Stimulated activated naive CD8-positive, alpha-beta T cell treated with anti-CD3 and anti-CD28 coated beads, Interleukin-15, Interleukin-2, amounts not matched to agents 100 ng/mL and 50 ng/mL, for 24 hours (primary cell): ENCODE results near the gene ADPRH.
A peak's percentile ranks its signal among the peaks of the same experiment; 100 is the strongest.

ENCODE experiments used
- H3K27ac Mint-ChIP-seq: one replicate; pipeline ENCODE4 v1.8.0; 2021; ENCODE audit warnings: mild to moderate bottlenecking, mixed read lengths
- H3K27me3 Mint-ChIP-seq: one replicate; pipeline ENCODE4 v1.8.0; 2021; ENCODE audit warnings: mixed read lengths
- H3K36me3 Mint-ChIP-seq: one replicate; pipeline ENCODE4 v1.8.0; 2021; ENCODE audit warnings: low read depth, mixed read lengths
- H3K4me1 Mint-ChIP-seq: one replicate; pipeline ENCODE4 v1.8.0; 2021; ENCODE audit warnings: low read depth, mixed read lengths
- H3K4me3 Mint-ChIP-seq: one replicate; pipeline ENCODE4 v1.8.0; 2021; ENCODE audit warnings: mild to moderate bottlenecking, mixed read lengths
- H3K9me3 Mint-ChIP-seq: one replicate; pipeline ENCODE4 v1.8.0; 2021; ENCODE audit warnings: mixed read lengths

ADPRH gene

DNA sequence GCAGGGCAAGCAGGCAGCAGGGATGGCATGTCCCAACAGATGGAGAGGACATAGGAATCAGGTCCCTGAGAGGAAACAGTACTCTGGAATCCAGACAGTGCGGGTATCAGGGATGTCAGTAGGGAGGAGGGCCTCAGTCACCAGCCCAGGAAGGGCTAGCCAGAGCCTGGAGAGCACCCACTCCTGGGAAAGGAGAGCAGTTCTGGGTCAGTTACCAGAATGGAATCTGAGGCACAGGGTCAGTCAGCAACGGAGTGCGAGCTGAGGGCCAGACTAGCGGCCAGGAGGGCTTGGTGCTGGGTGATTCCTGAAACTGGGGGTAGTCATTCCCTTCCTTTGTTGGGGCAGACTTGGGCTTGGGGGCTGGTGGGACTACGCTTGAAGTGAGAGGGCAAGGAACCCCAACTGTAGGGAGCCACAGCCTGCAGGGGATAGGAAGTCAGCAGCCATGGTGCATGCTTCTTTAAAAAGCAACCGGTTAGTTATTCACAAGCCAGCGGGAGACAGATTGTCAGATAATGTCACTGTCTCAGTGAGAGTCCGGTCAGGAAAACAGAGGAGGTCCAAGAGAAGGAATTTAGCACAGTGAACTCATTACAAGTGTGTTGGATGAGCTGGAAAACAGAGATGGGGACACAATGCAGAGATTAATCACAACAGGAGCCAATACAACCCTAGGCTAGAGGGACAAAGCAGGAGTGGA, 46.3 kb downstream of the ADPRH start:
- Mint-ChIP-seq H3K27me3 (peaks cover 10% of the 10 kb centered on the region), H3K9me3 (no peaks in the 10 kb centered on the region), H3K4me3 (no peak overlapping the region), H3K36me3 (no peaks in the 10 kb centered on the region), H3K27ac (no peak overlapping the region), H3K4me1 (peaks cover 45% of the 10 kb centered on the region)

DNA sequence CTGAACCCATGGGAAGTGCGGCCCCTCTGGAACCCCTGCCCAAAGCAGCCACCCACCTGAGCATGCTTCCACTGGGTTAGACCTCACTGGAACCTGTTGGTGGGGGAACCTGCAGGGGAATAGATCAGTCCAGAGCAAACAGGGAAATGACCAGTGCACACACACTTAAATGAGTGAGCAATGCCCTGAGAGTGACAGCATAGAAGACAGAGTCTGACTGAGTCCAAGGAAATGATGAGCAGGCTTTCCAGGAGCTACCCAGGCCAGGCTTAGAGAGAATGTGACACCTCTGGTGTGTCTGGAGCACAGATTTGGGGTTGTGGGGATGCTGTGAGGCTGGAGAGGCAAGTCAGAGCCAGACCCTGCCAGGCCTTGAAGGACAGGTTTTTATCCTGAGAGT, 46.9 kb downstream of the ADPRH start:
- no peaks in the 10 kb centered on the region for H3K9me3 Mint-ChIP-seq

DNA sequence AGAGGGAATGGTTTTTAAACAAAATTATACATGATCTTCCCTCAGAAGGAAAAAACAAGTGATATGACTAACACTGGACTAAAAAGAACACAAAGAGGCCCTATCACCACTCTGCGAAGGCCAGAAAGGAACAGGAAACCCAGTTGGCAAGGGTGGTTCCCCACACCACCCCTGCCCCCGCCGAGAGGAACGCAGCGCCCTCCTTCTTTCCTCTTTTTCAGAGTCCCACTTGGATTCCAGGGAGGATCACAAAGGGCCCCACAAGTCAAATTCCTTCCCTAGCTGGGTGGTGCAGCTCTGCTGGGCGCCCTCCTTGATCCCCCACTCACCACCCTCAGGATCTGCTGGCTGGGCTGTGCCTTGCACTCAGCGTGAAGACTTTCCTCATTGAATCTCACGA, 48.2 kb downstream of the ADPRH start:
- Mint-ChIP-seq H3K36me3 (no peaks in the 10 kb centered on the region), H3K27ac (peak overlapping the region; percentile 66), H3K9me3 (no peaks in the 10 kb centered on the region), H3K4me1 (peaks cover 45% of the 10 kb centered on the region), H3K27me3 (peaks cover 10% of the 10 kb centered on the region), H3K4me3 (no peak overlapping the region)

More for the DNA sequence above, 46.9 kb downstream of the ADPRH start:
- peak overlapping the region; percentile 42 for H3K27ac Mint-ChIP-seq
- no peak overlapping the region for H3K4me3 Mint-ChIP-seq
- peaks cover 10% of the 10 kb centered on the region for H3K27me3 Mint-ChIP-seq
- H3K4me1 Mint-ChIP-seq = peaks cover 45% of the 10 kb centered on the region
- H3K36me3 Mint-ChIP-seq = no peaks in the 10 kb centered on the region

DNA sequence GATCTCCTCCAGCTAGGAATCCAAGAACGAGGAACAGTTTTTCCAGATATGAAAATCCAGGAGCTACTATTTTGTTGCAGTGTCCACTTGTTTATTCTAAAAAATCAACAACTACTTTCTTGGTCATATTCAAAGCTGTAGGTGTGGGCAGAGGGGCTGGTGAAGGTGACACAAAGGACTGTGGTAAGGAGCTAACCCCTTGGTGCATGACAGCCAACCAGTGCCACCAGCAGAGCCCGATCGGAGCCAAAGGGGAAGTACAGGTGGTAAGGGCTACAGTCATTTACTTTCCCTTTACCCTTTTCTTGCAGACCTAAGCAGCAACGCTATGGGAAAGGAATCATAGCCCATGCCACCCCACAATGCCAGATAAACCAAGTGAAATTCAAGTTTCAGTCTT, 49.1 kb downstream of the ADPRH start:
- Mint-ChIP-seq H3K9me3 (no peaks in the 10 kb centered on the region), H3K27ac (peak overlapping the region; percentile 66), H3K4me1 (peaks cover 45% of the 10 kb centered on the region), H3K36me3 (no peaks in the 10 kb centered on the region), H3K4me3 (peak overlapping the region; percentile 18), H3K27me3 (peaks cover 10% of the 10 kb centered on the region)

DNA sequence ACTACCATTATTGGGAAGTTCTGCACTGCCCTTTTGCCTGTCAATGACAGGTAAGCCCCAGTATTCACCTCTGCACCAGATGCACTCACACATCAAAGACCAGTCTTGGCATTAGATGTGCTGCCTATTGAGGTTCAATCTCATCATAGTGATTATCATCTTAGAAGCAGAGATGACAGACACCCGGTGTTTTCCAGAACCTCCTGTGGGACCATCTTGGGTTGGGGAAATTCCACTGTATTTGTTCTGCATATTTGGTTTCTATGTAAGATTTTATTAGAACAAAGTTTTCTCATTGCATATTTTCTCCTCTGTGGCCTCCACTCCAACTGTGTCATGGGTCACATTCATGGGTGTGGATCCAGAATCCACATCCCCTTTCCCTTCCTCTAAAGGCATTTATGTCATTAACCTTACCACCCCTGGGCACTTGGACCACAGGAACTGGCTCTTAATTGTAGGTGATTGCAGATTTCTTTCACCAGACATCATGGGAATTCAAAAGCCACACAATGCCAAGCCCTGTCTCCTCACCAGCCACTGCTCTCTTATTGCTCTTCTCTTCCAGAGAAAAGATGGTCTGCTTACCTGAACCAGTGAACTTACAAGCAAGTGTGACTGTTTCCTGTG, 49.6 kb downstream of the ADPRH start:
- H3K4me3 Mint-ChIP-seq = no peak overlapping the region
- peak overlapping the region; percentile 66 for H3K27ac Mint-ChIP-seq
- H3K4me1 Mint-ChIP-seq = peaks cover 45% of the 10 kb centered on the region
- H3K27me3 Mint-ChIP-seq = peaks cover 10% of the 10 kb centered on the region
- H3K9me3 Mint-ChIP-seq = no peaks in the 10 kb centered on the region
- no peaks in the 10 kb centered on the region for H3K36me3 Mint-ChIP-seq

DNA sequence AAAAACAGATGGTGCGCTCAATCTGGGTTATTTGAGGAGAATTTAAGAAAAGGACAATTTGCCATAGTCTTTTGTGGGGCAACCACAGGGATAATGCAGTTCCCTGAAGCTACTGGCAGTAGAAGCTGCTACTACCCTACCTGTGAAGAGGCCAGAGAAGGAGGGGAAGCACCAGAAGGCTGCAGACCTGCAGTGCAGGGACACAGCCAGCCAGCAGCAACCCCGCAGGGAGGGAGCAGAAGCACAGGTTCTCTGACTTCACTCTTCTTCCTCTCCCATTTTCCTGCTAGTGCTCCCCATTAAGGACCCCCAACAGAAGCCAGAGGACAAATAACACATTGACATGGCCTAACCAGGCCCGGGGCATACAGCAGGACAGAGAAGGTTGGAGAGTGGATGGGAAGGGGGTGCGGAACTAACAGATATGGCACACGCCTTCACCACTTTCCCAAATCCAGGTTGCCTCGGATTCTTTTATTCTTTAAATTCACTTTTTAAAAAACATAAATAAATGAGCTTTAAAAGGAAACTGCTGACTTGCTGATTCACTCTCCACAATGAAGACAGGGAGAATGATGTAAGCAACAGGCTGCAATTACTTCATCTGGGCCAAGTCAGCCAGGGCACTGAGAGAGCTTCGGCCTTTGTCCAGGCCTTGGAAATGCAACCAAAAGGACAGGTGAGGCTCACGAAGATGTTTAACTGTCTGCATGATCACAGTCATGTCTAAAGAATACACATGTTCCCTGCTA, 51.0 kb downstream of the ADPRH start:
- Mint-ChIP-seq H3K36me3 (no peaks in the 10 kb centered on the region), H3K9me3 (no peaks in the 10 kb centered on the region), H3K4me3 (no peak overlapping the region), H3K27ac (peak overlapping the region; percentile 15), H3K27me3 (peaks cover 10% of the 10 kb centered on the region), H3K4me1 (peaks cover 45% of the 10 kb centered on the region)

DNA sequence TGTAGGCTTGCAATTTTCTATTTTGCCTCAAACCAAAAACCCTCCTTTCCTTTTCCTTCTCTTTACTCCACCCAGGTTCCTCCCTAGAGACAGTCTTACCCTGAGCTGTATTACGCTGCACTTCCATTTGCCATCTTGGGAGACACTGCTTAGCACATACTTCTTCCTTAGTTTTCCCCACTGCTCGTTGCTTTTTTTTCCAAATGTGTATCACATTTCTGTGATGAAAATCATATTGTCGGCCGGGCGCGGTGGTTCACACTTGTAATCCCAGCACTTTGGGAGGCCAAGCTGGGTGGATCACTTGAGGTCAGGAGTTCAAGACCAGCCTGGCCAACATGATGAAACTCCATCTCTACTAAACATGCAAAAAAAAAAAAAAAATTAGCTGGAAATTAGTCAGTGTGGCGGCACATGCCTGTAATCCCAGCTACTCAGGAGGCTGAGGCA, 51.6 kb downstream of the ADPRH start:
- Mint-ChIP-seq H3K36me3 (no peaks in the 10 kb centered on the region), H3K4me1 (peaks cover 43% of the 10 kb centered on the region), H3K4me3 (no peak overlapping the region), H3K9me3 (no peaks in the 10 kb centered on the region), H3K27me3 (peaks cover 10% of the 10 kb centered on the region), H3K27ac (peak overlapping the region; percentile 6)

DNA sequence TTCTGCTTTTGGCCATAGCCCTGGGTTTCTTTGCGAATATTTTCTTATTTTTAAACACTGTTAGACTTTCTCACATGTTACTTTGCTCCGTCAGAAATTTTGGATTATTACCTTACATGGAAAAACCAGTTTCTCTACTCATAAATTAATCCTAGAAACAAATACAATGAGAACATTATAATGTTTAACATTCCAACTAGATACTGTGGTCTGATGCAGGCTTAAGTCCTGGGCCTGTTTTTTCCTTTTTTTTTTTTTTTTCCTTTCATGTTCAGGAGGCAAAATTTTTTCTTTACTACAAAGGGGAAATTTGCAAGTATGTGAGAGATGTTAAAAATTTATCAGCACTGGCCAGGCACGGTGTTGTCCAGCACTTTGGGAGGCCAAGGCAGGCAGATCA, 52.2 kb downstream of the ADPRH start:
- Mint-ChIP-seq H3K9me3 (no peaks in the 10 kb centered on the region), H3K27ac (no peak overlapping the region), H3K27me3 (peaks cover 10% of the 10 kb centered on the region)

DNA sequence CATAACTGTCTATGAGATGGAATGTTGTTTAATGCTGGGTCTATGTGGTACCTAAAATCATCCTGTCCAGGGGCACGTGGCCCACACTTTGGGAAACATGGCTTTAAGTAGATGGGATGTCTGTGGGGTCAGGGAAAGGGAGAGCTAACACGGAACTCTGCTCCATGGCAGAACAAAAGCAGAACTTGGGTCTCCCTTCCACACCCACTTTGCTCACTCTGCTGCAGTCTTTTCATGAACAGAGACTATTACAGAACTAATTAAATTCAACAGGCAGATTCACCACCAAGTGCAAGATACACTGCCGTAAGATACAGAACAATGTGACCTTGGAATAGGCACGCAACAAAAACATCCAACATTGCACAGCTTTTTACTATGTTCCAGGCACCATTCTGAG, 52.9 kb downstream of the ADPRH start:
- Mint-ChIP-seq H3K36me3 (no peaks in the 10 kb centered on the region), H3K27me3 (peaks cover 10% of the 10 kb centered on the region), H3K27ac (no peak overlapping the region), H3K9me3 (no peaks in the 10 kb centered on the region), H3K4me1 (peaks cover 31% of the 10 kb centered on the region), H3K4me3 (no peak overlapping the region)

More for the DNA sequence above, 52.2 kb downstream of the ADPRH start:
- H3K4me3 Mint-ChIP-seq = no peak overlapping the region
- no peaks in the 10 kb centered on the region for H3K36me3 Mint-ChIP-seq
- H3K4me1 Mint-ChIP-seq = peaks cover 37% of the 10 kb centered on the region

DNA sequence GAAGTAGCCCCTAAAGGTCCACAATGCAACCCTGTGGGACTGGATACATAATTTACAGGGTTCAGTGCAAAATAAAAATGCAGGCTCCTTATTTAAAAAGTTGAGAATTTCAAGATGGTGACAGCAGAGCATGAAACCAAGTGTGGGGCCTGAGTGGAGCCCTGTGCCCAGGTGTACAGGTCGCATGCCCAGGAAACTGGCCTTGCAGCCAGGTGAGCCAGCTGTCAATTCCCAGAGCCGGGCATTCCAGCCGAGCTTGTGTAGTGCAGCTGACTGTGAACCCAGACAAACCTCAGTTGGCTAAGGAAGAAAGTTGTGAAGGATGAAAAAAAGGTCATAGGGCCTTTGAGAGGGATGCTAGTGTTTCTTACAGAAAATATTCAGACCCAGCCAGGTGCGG, 53.5 kb downstream of the ADPRH start:
- H3K9me3 Mint-ChIP-seq = no peaks in the 10 kb centered on the region
- no peak overlapping the region for H3K4me3 Mint-ChIP-seq
- peaks cover 29% of the 10 kb centered on the region for H3K4me1 Mint-ChIP-seq
- H3K36me3 Mint-ChIP-seq = peaks cover 3% of the 10 kb centered on the region
- H3K27me3 Mint-ChIP-seq = peaks cover 8% of the 10 kb centered on the region
- H3K27ac Mint-ChIP-seq = no peak overlapping the region

DNA sequence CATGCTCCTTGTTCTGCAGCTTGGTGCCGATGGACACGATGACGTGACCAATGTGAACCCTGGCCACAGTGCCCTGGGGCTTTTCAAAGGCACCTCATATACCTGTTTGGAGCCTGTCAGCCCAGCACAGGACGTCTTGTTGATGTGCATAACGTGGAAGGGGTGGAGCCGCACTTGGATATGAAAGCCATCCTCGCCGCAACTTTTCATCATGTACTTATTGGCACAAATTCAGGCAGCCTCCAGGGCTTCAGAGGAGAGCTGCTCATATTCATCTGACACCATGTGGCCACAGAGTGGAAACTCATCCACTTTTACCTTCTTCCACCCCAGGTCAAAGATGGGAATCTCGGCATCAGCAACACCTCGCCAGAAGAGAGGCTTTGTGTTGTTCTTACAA, 56.4 kb downstream of the ADPRH start:
- peaks cover 29% of the 10 kb centered on the region for H3K4me1 Mint-ChIP-seq
- H3K36me3 Mint-ChIP-seq = peaks cover 16% of the 10 kb centered on the region
- H3K27ac Mint-ChIP-seq = no peak overlapping the region
- no peaks in the 10 kb centered on the region for H3K27me3 Mint-ChIP-seq
- H3K9me3 Mint-ChIP-seq = no peaks in the 10 kb centered on the region
- no peak overlapping the region for H3K4me3 Mint-ChIP-seq

DNA sequence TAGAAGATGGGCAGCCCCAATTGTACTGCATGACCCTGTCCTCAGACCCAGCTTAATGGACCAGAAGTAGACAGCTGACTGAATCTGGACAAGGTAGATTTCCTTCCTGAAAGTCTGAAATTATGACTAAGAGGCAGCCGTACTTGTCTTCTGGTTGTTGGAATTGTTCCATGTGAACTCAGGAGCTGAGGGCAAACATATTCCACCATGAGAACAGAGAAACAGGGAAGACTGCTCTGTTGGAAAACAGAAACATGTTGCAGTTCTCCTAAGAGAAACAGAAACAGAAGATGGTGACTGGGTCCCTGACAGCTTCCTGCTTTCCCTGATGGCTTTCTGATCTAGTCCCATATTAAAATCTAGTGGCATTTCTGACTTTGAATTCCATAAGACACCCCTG, 57.0 kb downstream of the ADPRH start:
- H3K27ac Mint-ChIP-seq = no peak overlapping the region
- peaks cover 21% of the 10 kb centered on the region for H3K36me3 Mint-ChIP-seq
- no peaks in the 10 kb centered on the region for H3K9me3 Mint-ChIP-seq
- H3K27me3 Mint-ChIP-seq = no peaks in the 10 kb centered on the region
- peaks cover 29% of the 10 kb centered on the region for H3K4me1 Mint-ChIP-seq
- no peak overlapping the region for H3K4me3 Mint-ChIP-seq

DNA sequence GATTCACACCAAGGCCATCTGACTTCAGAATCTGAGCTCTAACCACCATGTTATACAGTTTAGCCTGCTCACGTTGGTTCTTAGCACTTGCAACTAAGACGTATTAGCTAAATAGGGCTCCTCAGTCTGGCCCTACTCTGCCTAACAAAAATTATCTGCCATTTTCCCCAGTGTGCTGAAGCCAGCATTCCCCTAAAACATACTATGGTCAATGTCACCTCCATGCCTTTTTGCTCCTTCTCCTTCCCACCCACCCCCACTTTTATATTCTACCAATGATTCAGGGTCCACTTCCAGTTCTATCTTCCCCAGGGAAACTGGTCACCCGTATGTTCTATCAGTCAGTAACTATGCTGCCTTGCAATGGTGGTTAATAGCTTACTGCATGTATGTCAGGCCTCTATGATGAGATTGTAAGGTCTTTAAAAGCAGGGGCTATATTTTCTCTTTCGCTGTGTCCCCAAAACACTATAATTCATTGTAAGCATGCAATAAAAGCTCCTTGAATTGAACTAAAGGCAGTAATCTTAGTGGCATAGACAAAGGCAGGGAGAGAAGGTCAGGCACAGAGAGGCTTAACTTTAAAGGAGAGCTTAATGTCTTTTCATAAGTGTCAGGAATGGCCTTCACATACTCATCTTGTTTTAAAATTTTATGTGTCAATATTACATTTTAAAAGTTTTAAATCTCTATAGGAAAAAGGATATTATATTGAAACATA, 57.8 kb downstream of the ADPRH start:
- Mint-ChIP-seq H3K27me3 (no peaks in the 10 kb centered on the region), H3K36me3 (peaks cover 27% of the 10 kb centered on the region), H3K4me1 (peaks cover 30% of the 10 kb centered on the region), H3K9me3 (no peaks in the 10 kb centered on the region), H3K27ac (no peak overlapping the region), H3K4me3 (no peak overlapping the region)

DNA sequence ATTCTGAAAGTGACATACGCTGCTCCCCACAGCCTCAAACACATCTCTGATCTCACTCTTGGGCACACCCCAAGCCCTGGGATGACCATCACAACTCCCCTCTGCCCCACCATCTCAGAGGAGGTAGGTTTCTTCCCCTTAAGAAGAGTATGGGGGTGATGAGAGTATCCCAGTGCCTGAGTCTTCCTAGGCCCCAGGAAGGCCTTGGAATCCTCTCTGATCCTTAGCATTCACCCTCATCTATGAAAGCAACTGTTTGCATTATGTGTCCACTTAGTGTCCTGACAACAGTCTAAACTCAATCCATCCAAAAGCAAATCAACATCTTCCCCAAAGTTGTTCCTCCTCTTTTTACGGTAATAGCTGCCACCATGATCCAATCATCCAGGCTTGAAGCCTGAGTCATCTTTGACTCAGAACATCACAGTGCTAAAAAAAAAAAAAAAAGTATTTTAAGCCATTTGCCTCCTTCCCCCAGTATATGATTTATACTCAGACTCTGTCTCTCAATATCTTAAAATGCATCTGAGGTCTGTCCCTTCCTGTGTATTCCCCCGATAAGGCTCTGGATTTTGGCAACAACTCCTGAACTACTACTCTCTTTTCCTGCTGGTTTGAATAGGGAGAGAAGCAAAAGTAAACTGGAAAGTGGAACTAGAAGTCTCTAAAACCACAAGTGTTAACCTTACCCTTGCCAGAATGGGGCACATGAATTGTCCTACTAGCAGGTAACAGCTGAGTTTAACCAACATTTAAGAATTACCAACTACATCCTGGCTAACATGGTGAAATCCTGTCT, 58.6 kb downstream of the ADPRH start:
- Mint-ChIP-seq H3K4me1 (peaks cover 38% of the 10 kb centered on the region), H3K36me3 (peaks cover 30% of the 10 kb centered on the region), H3K4me3 (peak overlapping the region; percentile 72), H3K27me3 (no peaks in the 10 kb centered on the region), H3K27ac (peak overlapping the region; percentile 95), H3K9me3 (no peaks in the 10 kb centered on the region)
